Astrocyte of the spinal cord (primary cell): ENCODE data around the gene ITCH.
A peak's percentile ranks its signal among the peaks of the same experiment; 100 is the strongest.

Source experiments
- DNase-seq: peaks from one replicate; pipeline ENCODE4 v3.0.0; 2011; ENCODE audit warnings: low read depth, low spot score
- H3K4me3 ChIP-seq: 2 replicates; pipeline ENCODE4 v1.5.1; 2011; ENCODE audit warnings: low read depth, mild to moderate bottlenecking, low read length, moderate library complexity
- in situ Hi-C: cut with HindIII; loops from 2 replicates; pipeline ENCODE4 v1.10.0; 2017; ENCODE audit warnings: low sequenced_read_pairs
- TF ChIP-seq, protein P1 (sequence below): IDR thresholded peaks from 2 replicates; pipeline ENCODE4 v1.5.1; 2012; ENCODE audit warnings: low read depth, mild to moderate bottlenecking, low read length, inconsistent platforms

Gene ITCH

DNA sequence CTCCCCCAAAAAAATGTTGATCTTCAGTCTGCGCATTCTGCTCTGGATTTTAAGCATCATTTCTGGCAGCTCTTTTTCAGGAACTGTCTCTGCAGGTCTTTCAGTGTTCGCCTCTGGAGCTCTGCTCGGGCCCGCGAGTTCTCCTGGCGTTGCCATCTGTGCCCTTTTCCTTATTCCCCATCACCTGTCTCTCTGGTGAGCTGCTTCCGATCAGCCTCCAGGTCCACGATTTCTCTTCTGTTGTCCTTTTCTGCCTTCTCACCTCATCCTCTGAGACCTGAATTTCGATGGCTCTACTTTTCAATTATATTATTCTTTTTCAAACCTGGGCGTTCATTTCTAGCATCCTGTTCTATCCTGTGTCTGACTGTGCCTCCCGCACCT lies 194.9 kb downstream of the ITCH start:
- DNase-seq: peak; percentile 13
- TF ChIP-seq, protein P1, sequence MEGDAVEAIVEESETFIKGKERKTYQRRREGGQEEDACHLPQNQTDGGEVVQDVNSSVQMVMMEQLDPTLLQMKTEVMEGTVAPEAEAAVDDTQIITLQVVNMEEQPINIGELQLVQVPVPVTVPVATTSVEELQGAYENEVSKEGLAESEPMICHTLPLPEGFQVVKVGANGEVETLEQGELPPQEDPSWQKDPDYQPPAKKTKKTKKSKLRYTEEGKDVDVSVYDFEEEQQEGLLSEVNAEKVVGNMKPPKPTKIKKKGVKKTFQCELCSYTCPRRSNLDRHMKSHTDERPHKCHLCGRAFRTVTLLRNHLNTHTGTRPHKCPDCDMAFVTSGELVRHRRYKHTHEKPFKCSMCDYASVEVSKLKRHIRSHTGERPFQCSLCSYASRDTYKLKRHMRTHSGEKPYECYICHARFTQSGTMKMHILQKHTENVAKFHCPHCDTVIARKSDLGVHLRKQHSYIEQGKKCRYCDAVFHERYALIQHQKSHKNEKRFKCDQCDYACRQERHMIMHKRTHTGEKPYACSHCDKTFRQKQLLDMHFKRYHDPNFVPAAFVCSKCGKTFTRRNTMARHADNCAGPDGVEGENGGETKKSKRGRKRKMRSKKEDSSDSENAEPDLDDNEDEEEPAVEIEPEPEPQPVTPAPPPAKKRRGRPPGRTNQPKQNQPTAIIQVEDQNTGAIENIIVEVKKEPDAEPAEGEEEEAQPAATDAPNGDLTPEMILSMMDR: no peak
- H3K4me3 ChIP-seq: peak overlapping the region; percentile 76
- in situ Hi-C loops: no loop called here

DNA sequence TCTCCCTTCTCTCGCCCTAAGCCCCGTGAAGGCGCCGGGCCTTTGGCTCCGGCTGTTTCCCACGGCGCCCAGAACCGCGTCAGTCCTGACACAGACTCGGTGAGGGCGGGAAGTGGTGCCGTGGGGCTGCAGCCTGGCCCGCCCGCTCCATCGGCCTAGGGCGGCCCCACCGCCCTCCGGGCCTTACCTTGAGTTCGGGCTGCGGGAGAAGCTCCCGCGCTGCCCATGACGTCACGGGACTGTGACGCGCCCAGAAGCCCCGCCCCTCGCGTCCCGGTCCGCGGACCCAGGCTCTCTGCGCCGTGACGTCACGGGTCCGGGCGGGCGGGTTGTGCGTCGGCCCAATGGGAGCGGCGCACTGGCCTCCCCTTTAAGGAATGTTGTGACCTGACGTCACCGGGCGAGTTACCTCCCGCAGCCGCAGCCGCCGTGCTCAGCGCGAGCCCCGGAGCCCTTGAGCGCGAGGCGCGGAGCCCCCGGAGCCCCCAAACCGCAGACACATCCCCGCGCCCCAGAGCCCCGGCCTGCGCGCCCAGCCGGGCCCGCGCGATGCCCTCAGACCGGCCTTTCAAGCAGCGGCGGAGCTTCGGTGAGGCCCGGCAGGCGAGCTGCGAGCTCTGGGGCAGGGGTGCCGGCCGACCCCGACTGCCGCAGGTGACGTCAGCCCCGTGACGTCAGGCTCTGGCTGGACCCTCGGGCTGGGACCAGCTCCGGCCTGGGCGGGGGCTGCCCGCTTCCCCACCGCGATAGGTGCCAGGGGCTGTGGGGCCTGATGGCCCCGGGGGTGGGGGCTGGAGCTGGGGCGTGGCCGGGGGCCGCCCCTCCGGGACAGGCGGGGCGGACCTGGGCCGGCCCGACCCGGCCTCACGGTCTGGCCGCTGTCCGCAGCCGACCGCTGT lies 195.5 kb downstream of the ITCH start, which contains the start of gene MAP1LC3A:
Gene MAP1LC3A (plus strand): TSS at position 399 of the 899 bp plus-strand sequence. CDS start 151 bp downstream, at position 550.
- in situ Hi-C loops: no loop called here
- DNase-seq: peak; percentile 97
- TF ChIP-seq, protein P1: no peak
- peak within 1 kb of the TSS; percentile 76 for H3K4me3 ChIP-seq

DNA sequence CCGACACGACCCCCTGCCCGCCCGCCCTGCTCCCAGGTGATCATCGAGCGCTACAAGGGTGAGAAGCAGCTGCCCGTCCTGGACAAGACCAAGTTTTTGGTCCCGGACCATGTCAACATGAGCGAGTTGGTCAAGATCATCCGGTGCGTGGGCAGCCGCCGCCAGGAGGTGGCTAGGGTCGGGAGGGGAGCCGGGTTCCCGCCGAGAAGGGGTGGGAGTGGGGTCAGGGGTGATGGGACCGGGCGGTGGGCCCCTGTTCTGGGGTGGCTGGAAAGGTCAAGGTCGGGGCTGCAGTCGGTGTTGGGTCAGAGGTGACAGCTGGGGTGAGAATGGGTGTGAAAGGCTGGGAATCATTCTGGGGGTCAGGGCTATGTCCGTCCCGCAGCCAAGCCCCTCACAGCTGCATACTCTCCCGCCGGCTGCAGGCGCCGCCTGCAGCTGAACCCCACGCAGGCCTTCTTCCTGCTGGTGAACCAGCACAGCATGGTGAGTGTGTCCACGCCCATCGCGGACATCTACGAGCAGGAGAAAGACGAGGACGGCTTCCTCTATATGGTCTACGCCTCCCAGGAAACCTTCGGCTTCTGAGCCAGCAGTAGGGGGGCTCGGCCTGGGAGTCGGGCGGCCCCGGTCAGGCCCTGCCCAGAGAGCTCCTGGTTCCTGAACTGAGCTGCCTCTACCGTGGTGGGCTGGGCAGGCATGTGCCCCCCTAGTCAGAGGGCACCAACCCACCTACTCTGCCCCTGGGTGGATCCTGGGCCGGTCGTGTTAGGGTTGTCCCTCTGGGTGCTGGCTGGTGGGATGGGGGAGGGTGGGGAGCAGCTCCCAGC lies 196.5 kb downstream of the ITCH start:
- DNase-seq: no peak
- in situ Hi-C loops: no loop called here
- TF ChIP-seq, protein P1: no peak
- peak overlapping the region; percentile 76 for H3K4me3 ChIP-seq

DNA sequence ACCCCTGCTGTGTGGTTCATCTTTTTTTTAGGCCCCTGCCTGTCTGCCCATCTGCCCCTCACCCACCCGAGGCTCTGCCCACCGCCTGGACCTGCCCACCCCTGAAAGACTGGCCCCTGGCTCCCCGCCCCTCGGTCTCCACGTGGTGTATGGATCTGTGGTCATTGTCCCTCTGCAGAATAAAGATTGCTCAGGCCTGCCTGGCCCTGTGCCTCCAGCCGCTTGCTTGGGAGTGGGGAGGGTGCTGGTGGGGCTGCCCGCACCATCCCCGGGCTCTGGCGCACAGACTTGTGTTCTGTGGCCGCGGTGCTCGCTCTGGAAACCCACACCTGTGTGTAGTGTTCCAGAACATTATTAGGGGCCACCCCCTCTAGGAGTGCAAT lies 197.1 kb downstream of the ITCH start:
- in situ Hi-C loops: no loop called here

DNA sequence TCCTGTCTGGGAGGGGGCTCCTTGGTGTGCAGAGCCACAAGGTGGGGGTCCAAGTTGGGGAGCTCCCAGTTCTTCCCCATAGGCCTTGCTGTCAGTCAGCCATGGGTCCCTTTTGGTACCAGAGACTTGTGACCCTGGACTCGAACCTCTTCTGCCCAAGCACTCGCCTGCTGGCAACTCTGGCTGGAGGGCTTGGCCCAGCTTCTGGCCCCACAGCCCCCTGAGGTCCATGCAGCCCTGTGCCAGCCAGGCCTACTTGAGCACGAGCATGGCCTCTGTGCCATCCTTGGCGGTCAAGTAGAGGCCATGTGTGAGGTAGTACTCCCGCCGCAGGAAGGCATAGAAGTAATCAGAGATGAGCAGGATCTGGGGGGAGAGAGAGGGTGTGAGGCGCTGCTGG lies 197.5 kb downstream of the ITCH start:
- no peak for DNase-seq
- in situ Hi-C loops: no loop called here
- TF ChIP-seq, protein P1: no peak
- no peak overlapping the region for H3K4me3 ChIP-seq

More for the DNA sequence above, 197.1 kb downstream of the ITCH start:
- no peak overlapping the region for H3K4me3 ChIP-seq
- no peak for DNase-seq
- TF ChIP-seq, protein P1: no peak
